H1 (cell line): ENCODE data around the gene SMIM24. TPM values are rescaled to one million over a fixed set of nuclear protein-coding genes. Genes with fewer than 3 reads are reported as not detected.

ENCODE experiments used
- CEBPB ChIP-seq: IDR thresholded peaks from 2 replicates; pipeline ENCODE4 v1.6.1; 2012; ENCODE audit warnings: low read depth, low read length
- CHD7 ChIP-seq: fragments of 300-600 bp; sonication (generic); IDR thresholded peaks from 2 replicates; pipeline ENCODE4 v1.7.1; 2012; ENCODE audit warnings: low read length, moderate library complexity, mild to moderate bottlenecking, inconsistent platforms; ENCODE audit not compliant: insufficient replicate concordance
- YY1 ChIP-seq: IDR thresholded peaks from 2 replicates; pipeline ENCODE4 v1.6.1; 2011; ENCODE audit warnings: low read depth, mild to moderate bottlenecking, low read length
- polyA plus RNA-seq, 7 experiments: library from polyadenylated mRNA; depleted of rRNA in 3 of 7; stranded (reverse) in 5 of 7; unstranded in 2 of 7; fragments of >200 nt in 5 of 7; fragments of 200-250 nt in 2 of 7; gene quantifications; 1 replicate in 5 of 7; 2 replicates in 1 of 7; 4 replicates in 1 of 7; pipeline versions ENCODE4 v1.2.1 to v1.2.3, GENCODE V29; 2011 to 2013; ENCODE audit warnings: missing spikeins in 2 of 7, mixed read lengths in 2 of 7
- total RNA-seq: library from RNA; stranded (reverse); fragmentation: NEBNext Ultra II Directional; extraction: Animal tissue kit (Norgen Biotek cat#: 25700); gene quantifications from 2 replicates; pipeline ENCODE4 v1.2.1, GENCODE V29; 2021

Gene SMIM24
- total and polyA plus RNA-seq, 2 of the 8 experiments (the other 6 are each of a cell fraction or from before 2014, with no cell fraction given): 3.8 to 4.5 TPM

- TF ChIP-seq CHD7 (no peak), YY1 (no peak), CEBPB (no peak)
- TF ChIP-seq, all 59 proteins: peak for 0
These were observed 22.8 kb upstream of the SMIM24 start (continued) for GRCh38 chr19:3503036-3503572.
